AG04449 (cell line): Measurements from ENCODE around the gene STXBP2.
A peak's percentile ranks its signal among the peaks of the same experiment; 100 is the strongest.

Experiments
- CTCF ChIA-PET: fragments of 350-600 bp; formaldehyde crosslinking; extraction: SDS; loops from one replicate; lab custom pipeline; 2021; ENCODE audit warnings: antibody characterized with exemption; lab: Yijun Ruan, JAX
- POLR2A ChIA-PET: fragments of 400-600, 350-600 bp; formaldehyde crosslinking; extraction: SDS; loops from one replicate; lab custom pipeline; 2020; ENCODE audit warnings: antibody characterized with exemption, inconsistent platforms; lab: Yijun Ruan, JAX
- DNase-seq: peaks from one replicate; pipeline ENCODE4 v3.0.0-alpha.2; 2010; ENCODE audit warnings: low read depth, low spot score
- H3K4me3 ChIP-seq: 2 replicates; pipeline ENCODE4 v1.5.1; 2011; ENCODE audit warnings: low read depth, mild to moderate bottlenecking, control low read depth, low read length
- CTCF ChIP-seq: IDR thresholded peaks from one replicate; pipeline ENCODE4 v1.5.1; 2011; ENCODE audit warnings: mild to moderate bottlenecking, moderate library complexity, low read length, control low read depth, inconsistent platforms; ENCODE audit not compliant: insufficient read depth; ENCODE audit errors: missing control alignments

Gene STXBP2

DNA sequence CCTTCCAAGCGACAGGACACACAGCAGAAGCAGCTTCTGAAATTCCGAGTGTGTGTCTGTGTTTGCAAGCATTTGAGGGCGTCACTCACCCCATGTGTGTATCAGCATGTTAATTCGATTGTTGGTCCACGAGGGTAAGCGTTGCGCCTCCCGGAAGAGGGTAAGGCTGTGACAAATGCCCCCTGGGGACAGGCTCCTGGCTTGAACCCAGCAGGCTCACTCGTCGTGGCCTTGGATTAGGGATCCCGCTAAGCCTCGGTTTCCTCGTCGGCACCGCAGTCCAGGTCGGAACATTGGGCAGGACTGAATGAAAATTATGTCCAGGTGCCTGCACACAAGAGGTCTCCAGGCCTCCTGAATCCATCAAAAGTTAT is 606 bp upstream of the STXBP2 start:
- ChIA-PET CTCF (interaction anchor here (1.2 to 2.1 kb wide), 2 partner anchors 15 to 45 kb away, joined by 4 to 9 read pairs; partner anchors contain the start of gene TRAPPC5), POLR2A (no interaction called here)
- no peak for TF ChIP-seq CTCF
- no peak for DNase-seq
- no peak overlapping the region for H3K4me3 ChIP-seq

GRCh38 chr19:7637374-7638256 is 705 bp downstream of the STXBP2 start:
- CTCF ChIA-PET = interaction anchor here (0.8 to 1.8 kb wide), 2 partner anchors 14 to 43 kb away, joined by 4 to 12 read pairs; partner anchors contain the start of gene TRAPPC5
- TF ChIP-seq CTCF = no peak
- POLR2A ChIA-PET = no interaction called here
- peak overlapping the region; percentile 15; the same call in 1 of the 2 replicates for H3K4me3 ChIP-seq
- no peak for DNase-seq

DNA sequence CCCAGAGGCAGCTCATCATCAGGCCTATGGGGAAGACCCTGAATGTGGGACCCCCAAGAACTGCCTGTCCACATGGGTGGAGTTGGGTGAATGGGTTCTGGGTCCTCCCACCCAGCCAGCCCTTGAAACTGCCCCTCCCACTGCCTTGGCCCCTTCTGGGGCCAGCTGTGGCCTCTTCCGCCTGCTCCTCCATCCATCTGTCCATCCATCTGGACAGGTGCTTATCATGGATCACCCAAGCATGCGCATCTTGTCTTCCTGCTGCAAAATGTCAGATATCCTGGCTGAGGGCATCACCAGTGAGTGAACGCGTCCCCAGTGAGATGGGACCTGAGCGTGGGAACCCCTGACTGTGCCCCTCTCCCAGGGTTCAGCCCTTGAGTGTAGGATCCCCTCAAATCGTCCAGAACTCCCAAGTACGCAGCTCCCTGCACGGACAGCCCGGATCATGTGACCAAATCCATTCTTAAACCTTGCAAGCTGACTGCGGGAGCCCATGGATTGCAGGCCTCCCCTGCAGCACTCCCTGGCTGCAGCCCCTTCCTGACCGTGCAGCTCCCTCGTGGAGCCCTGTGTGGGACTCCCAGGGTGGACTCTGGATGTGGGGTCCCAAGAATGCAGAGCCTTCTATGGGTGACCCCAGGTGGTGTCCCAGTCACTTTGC is 2.0 kb downstream of the STXBP2 start:
- POLR2A ChIA-PET = no interaction called here
- H3K4me3 ChIP-seq = no peak overlapping the region
- CTCF ChIA-PET = interaction anchor here (0.8 to 1.8 kb wide), 2 partner anchors 13 to 42 kb away, joined by 4 to 12 read pairs; partner anchors contain the start of gene TRAPPC5
- no peak for TF ChIP-seq CTCF
- DNase-seq = no peak

- DNase-seq = no peak
- CTCF ChIA-PET = no interaction called here
These were observed 3.0 kb downstream of the STXBP2 start for GRCh38 chr19:7639863-7640348.

DNA sequence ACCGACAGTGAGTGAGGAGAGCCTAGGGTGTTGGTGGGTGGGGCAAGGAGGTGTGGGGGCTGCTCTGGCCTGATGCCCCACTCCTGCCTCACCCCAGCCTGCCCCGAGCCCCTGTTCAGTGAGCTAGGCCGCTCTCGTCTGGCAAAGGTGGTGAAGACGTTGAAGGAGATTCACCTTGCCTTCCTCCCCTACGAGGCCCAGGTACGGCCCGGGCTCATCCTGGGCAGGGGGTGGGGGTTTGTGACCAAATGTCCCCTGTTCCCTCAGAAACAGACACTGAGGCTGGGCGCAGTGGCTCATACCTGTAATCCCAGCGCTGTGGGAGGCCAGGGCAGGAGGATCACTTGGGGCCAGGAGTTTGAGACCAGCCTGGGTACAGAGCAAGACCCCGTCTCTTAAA is 3.9 kb downstream of the STXBP2 start:
- ChIA-PET CTCF (interaction anchor here (0.7 to 2.8 kb wide), 3 partner anchors 10 to 261 kb away, joined by 3 to 18 read pairs (median 3); no protein-coding TSS in a partner anchor), POLR2A (no interaction called here)
- no peak overlapping the region for H3K4me3 ChIP-seq
- TF ChIP-seq CTCF = no peak
- DNase-seq = no peak

More at GRCh38 chr19:7639863-7640348, 3.0 kb downstream of the STXBP2 start:
- no peak overlapping the region for H3K4me3 ChIP-seq
- no peak for TF ChIP-seq CTCF
- POLR2A ChIA-PET = no interaction called here
